GM21723 (cell line): ENCODE results near the gene CCDC7.
"Not testable (repeated sequence)": the region's sequence is repeated elsewhere in the genome, so short reads cannot be mapped to it uniquely, and the experiment has no call there.

Source experiments
- ATAC-seq: cut with Tn5 transposase; IDR thresholded peaks from one replicate; pipeline ENCODE4 v1.9.1; 2021; ENCODE audit warnings: mild to moderate bottlenecking, moderate library complexity; ENCODE audit not compliant: unreplicated experiment

Gene CCDC7

GRCh38 chr10:32445740-32446535 lies at the start of gene CCDC7:
CCDC7 (plus strand) TSS chr10:32446140; CDS start chr10:32451643, 5,503 bp downstream.
- ATAC-seq: peak; percentile 97

GRCh38 chr10:32397163-32397562 lies 48.8 kb upstream of the CCDC7 start:
- not testable (repeated sequence) for ATAC-seq

- ATAC-seq: not testable (repeated sequence)
Observed at GRCh38 chr10:32399720-32400119, 46.2 kb upstream of the CCDC7 start.

- ATAC-seq: no peak
Observed at GRCh38 chr10:32400961-32401360, 45.0 kb upstream of the CCDC7 start.

- ATAC-seq: no peak
Observed at GRCh38 chr10:32402499-32402898, 43.4 kb upstream of the CCDC7 start.

- no peak for ATAC-seq
Observed at GRCh38 chr10:32403091-32403490, 42.8 kb upstream of the CCDC7 start.

GRCh38 chr10:32408690-32409089 lies 37.2 kb upstream of the CCDC7 start:
- no peak for ATAC-seq

- ATAC-seq: no peak
Observed at GRCh38 chr10:32409741-32410140, 36.2 kb upstream of the CCDC7 start.

- no peak for ATAC-seq
Observed at GRCh38 chr10:32410569-32410968, 35.4 kb upstream of the CCDC7 start.

- ATAC-seq: no peak
Observed at GRCh38 chr10:32411797-32412498, 34.0 kb upstream of the CCDC7 start.

GRCh38 chr10:32412499-32412853 lies 33.5 kb upstream of the CCDC7 start:
- ATAC-seq: no peak

- ATAC-seq: no peak
Observed at GRCh38 chr10:32413513-32413912, 32.4 kb upstream of the CCDC7 start.

GRCh38 chr10:32415361-32415760 lies 30.6 kb upstream of the CCDC7 start:
- no peak for ATAC-seq

GRCh38 chr10:32417911-32418547 lies 27.9 kb upstream of the CCDC7 start:
- ATAC-seq: no peak

GRCh38 chr10:32418572-32418971 lies 27.4 kb upstream of the CCDC7 start:
- ATAC-seq: no peak

GRCh38 chr10:32419615-32420014 lies 26.3 kb upstream of the CCDC7 start:
- ATAC-seq: no peak

- no peak for ATAC-seq
Observed at GRCh38 chr10:32426186-32426585, 19.8 kb upstream of the CCDC7 start.

- ATAC-seq: no peak
Observed at GRCh38 chr10:32433542-32433941, 12.4 kb upstream of the CCDC7 start.

GRCh38 chr10:32436215-32436614 lies 9.7 kb upstream of the CCDC7 start:
- no peak for ATAC-seq

GRCh38 chr10:32437334-32437733 lies 8.6 kb upstream of the CCDC7 start:
- ATAC-seq: no peak

- ATAC-seq: no peak
Observed at GRCh38 chr10:32445036-32445435, 904 bp upstream of the CCDC7 start.
